GM19025 (cell line): ENCODE measurements around the gene BRD3.

Experiments
- ATAC-seq: cut with Tn5 transposase; IDR thresholded peaks from one replicate; pipeline ENCODE4 v1.9.1; 2021; ENCODE audit warnings: mild to moderate bottlenecking, low read depth, moderate library complexity; ENCODE audit not compliant: unreplicated experiment

BRD3 gene

DNA sequence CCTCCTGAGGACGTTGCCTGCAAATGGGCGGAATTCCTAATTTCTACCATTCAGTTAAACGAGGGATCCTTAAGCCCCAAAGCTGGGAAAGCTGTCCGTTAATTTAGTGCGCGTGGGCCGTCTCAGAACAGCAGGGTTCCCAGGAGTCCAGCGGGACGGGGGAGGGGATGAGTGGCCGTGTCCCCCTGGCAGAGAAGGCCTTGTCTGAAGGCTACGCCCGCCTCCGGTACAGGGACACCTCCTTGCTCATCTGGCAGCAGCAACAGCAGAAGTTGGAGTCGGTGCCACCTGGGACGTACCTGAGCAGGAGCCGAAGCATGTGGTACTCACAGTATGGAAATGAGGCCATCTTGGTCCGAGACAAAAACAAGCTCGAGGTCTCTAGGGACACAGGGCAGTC lies 41.2 kb downstream of the BRD3 start:
- no peak for ATAC-seq

DNA sequence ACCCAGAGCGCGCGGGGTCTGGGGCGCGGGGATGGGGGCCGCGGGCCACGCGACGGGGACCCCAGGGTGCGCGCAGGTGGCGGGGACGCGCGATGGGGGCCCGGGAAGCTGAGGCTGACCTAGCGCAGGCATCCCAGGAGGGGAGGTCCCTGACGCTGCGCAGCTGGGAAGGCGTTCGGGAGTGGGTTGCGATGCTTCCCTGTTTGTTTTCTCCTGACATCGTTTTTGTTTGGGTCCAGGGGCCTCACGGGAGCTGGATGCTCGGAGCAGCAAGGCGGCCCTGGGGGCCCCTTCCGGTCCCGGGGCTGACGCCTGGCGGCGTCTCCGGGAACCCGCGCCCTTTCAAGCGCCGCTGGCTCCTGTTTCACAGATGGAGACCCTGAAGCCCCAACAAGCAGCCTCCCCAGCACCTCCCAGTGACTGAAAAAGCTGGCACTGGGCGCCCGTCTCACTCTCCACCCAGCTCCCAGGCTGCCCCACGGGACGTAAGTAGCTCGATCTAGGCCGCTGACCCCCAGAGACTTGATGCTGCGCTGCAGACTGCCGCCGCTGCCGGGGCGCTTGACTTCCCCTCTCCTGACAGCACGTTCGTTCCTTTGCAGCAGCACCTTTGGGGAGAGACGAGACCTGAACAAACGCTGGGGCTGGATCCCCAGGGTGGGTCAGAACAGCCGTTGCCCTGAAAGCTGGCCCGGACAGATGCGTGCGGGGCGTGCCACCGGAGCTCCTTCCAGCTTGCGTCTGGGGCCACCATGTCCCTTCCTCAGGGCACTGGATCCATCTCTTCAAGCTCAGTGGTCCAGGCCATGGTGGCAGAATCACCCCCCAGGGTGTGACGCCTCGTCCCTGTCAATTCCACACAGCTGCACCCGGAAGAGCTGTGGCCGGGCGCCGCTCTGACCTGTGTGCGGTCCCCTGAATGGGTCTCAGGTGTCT lies 42.0 kb downstream of the BRD3 start:
- peak; percentile 30 for ATAC-seq

DNA sequence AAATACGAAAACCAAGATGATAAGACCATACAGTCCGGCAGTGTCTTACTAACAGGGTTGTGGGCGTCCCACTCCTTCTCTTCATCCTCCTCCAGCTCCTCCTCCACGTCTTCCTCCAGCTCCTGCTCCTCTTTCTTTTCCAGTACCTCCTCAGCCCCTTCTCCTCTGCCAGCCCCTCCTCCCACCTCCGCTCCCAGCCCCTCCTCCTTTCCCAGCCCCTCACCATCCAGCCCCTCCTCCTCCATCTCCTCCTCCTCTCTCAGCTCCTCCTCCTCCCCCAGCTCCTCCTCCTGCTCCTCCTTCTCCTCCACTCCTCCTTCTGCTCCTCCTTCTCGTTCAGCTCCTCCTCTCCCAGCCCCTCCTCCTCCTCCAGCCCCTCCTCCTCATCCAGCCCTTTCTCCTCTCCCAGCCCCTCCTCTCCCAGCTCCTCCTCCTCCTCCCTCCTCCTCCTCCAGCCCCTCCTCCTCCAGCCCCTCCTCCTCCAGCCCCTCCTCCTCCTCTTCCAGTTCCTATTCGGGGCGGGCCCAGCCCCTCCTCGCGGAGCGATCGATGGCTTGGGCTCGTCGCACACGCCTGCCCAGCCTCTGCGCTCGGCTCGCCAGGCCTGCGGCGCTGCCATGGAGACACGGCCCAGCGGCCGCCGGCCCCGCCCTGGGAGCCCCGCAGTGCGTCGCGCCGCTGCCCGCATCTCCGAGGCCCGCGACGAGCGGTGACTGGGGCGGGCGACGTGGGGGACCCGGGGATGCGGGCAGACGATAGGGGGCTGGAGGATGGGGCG lies 42.8 kb downstream of the BRD3 start, which contains the start of gene BRD3OS:
BRD3OS (plus strand) TSS at position 654 of the 778 bp plus-strand sequence. CDS start 1,267 bp downstream, outside the sequence.
- ATAC-seq, result peak; percentile 91

GRCh38 chr9:134024214-134024792 lies 43.5 kb downstream of the BRD3 start:
- no peak for ATAC-seq

DNA sequence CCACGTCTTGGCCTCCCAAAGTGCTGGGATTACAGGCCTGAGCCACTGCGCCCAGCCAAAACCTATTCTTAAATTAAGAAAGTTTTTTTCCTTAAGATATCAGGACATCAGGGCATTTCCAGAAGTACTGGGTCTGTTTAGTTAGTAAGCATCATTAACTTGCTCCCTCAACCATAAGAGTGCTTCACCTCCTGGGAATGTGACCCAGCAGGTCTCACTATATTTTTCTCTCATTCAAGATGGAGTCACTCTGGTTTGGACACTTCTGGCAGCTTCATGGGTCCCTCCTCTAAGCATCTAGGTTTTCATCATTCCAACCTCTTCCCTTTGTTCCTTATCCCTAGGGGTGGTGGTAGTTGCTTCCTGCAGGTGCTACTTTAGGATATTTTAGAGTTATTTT lies 52.9 kb downstream of the BRD3 start:
- no peak for ATAC-seq

GRCh38 chr9:134011401-134011800 lies 56.4 kb downstream of the BRD3 start:
- no peak for ATAC-seq

- ATAC-seq, result no peak
Observed at GRCh38 chr9:134010310-134011173, 57.3 kb downstream of the BRD3 start.

GRCh38 chr9:134007571-134007970 lies 60.3 kb downstream of the BRD3 start:
- ATAC-seq, result no peak

DNA sequence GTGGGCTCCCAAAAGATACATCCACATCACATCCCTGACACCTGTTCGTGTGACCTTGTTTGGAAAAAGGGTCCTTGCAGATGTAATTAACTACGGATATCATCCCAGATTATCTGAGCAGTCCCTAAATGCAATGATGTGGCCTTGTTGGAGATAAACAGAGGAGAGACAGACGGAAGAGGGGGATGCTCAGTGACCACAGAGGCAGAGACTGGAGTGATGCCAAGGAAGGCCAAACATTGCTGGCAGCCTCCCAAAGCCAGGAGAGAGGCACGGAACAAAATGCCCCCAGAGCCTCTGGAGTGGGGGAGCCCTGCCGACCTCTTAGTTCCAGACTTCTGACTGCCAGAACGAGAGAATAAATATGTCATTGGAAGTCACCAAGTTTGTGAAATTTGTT lies 60.7 kb downstream of the BRD3 start:
- no peak for ATAC-seq

- no peak for ATAC-seq
Observed at GRCh38 chr9:134005381-134005780, 62.4 kb downstream of the BRD3 start.

GRCh38 chr9:134004881-134005280 lies 62.9 kb downstream of the BRD3 start:
- no peak for ATAC-seq

- no peak for ATAC-seq
Observed at GRCh38 chr9:134004131-134004873, 63.5 kb downstream of the BRD3 start.

- ATAC-seq, result no peak
Observed at GRCh38 chr9:134003237-134003636, 64.6 kb downstream of the BRD3 start.

GRCh38 chr9:134002796-134003195 lies 65.0 kb downstream of the BRD3 start:
- ATAC-seq, result no peak

GRCh38 chr9:133999851-134000265 lies 68.0 kb downstream of the BRD3 start:
- ATAC-seq, result no peak

DNA sequence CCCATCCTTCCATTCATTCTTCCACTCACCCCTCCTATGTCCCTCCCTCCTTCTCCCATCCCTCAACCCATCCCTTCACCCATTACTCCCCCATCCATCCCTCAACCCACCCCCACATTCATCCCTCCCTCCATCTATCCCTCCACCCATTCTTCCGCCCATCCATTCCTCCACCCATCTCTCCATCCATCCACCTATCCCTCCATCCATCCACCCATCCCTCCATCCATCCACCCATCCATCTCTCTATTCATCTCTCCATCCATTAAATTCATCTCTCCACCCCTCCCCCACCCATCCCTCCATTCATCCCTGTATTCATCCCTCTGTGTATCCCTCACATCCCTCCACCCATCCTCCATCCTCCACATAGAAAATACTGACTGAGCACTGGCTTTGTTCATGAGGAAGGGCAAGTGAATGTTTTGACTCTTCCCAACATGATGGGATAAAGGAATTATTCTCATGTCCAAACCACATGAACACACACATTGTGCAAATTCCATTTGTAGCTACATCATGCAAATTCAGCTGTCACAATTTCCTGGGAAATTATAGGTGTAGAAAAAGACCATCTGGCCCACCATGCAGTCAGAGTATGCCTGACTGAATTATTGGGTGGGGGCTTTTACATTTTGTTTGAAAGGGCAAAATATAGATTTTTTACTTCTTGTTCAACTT lies 68.8 kb downstream of the BRD3 start:
- ATAC-seq, result no peak

- ATAC-seq, result no peak
Observed at GRCh38 chr9:133997584-133997983, 70.2 kb downstream of the BRD3 start.

GRCh38 chr9:133996531-133997520 lies 71.0 kb downstream of the BRD3 start:
- ATAC-seq, result no peak
